Glutamatergic neuron (in vitro differentiated cells): ENCODE data around the gene LRFN4. TPM values are rescaled to one million over a fixed set of nuclear protein-coding genes. Genes with fewer than 3 reads are reported as not detected.
A peak's percentile ranks its signal among the peaks of the same experiment; 100 is the strongest.
"Not testable (repeated sequence)": the region's sequence is repeated elsewhere in the genome, so short reads cannot be mapped to it uniquely, and the experiment has no call there.

Experiments
- DNase-seq: peaks from one replicate; pipeline ENCODE4 v3.0.0; 2022
- H3K27ac Mint-ChIP-seq: one replicate; pipeline ENCODE4 v1.8.0; 2020; ENCODE audit warnings: mild to moderate bottlenecking, mixed read lengths, inconsistent platforms; ENCODE audit not compliant: unreplicated experiment
- H3K27me3 Mint-ChIP-seq: one replicate; pipeline ENCODE4 v1.8.0; 2020; ENCODE audit warnings: mild to moderate bottlenecking, moderate library complexity, mixed read lengths, inconsistent platforms; ENCODE audit not compliant: unreplicated experiment
- H3K36me3 Mint-ChIP-seq: one replicate; pipeline ENCODE4 v1.8.0; 2020; ENCODE audit warnings: mild to moderate bottlenecking, mixed read lengths, inconsistent platforms; ENCODE audit not compliant: unreplicated experiment
- H3K4me1 Mint-ChIP-seq: one replicate; pipeline ENCODE4 v1.8.0; 2020; ENCODE audit warnings: mild to moderate bottlenecking, low read depth, mixed read lengths, inconsistent platforms; ENCODE audit not compliant: unreplicated experiment
- H3K4me3 Mint-ChIP-seq: one replicate; pipeline ENCODE4 v1.8.0; 2020; ENCODE audit warnings: mild to moderate bottlenecking, mixed read lengths, inconsistent platforms; ENCODE audit not compliant: unreplicated experiment
- H3K9me3 Mint-ChIP-seq: one replicate; pipeline ENCODE4 v1.8.0; 2020; ENCODE audit warnings: mild to moderate bottlenecking, moderate library complexity, mixed read lengths, inconsistent platforms; ENCODE audit not compliant: unreplicated experiment
- total RNA-seq: library from RNA; stranded (reverse); fragmentation: NEBNext Ultra II Directional; extraction: Animal tissue kit (Norgen Biotek cat#: 25700); gene quantifications from one replicate; pipeline ENCODE4 v1.2.1, GENCODE V29; 2021; ENCODE audit not compliant: unreplicated experiment
- TF ChIP-seq, protein P1 (sequence below): fragments of 200-600 bp; sonication (generic); IDR thresholded peaks from one replicate; pipeline ENCODE4 v1.5.0; 2021; ENCODE audit not compliant: partially characterized antibody, unreplicated experiment

The LRFN4 gene
- total RNA-seq, 1 donor from 2014 or later, result 67.1 TPM

GRCh38 chr11:66818231-66818955, 38.5 kb upstream of the LRFN4 start:
- TF ChIP-seq, protein P1, sequence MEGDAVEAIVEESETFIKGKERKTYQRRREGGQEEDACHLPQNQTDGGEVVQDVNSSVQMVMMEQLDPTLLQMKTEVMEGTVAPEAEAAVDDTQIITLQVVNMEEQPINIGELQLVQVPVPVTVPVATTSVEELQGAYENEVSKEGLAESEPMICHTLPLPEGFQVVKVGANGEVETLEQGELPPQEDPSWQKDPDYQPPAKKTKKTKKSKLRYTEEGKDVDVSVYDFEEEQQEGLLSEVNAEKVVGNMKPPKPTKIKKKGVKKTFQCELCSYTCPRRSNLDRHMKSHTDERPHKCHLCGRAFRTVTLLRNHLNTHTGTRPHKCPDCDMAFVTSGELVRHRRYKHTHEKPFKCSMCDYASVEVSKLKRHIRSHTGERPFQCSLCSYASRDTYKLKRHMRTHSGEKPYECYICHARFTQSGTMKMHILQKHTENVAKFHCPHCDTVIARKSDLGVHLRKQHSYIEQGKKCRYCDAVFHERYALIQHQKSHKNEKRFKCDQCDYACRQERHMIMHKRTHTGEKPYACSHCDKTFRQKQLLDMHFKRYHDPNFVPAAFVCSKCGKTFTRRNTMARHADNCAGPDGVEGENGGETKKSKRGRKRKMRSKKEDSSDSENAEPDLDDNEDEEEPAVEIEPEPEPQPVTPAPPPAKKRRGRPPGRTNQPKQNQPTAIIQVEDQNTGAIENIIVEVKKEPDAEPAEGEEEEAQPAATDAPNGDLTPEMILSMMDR, result no peak
- Mint-ChIP-seq H3K36me3 (peaks cover 4% of the 10 kb centered on the region), H3K9me3 (no peaks in the 10 kb centered on the region), H3K27me3 (no peaks in the 10 kb centered on the region), H3K4me3 (no peak overlapping the region), H3K4me1 (peaks cover 2% of the 10 kb centered on the region), H3K27ac (no peak overlapping the region)
- no peak for DNase-seq

DNA sequence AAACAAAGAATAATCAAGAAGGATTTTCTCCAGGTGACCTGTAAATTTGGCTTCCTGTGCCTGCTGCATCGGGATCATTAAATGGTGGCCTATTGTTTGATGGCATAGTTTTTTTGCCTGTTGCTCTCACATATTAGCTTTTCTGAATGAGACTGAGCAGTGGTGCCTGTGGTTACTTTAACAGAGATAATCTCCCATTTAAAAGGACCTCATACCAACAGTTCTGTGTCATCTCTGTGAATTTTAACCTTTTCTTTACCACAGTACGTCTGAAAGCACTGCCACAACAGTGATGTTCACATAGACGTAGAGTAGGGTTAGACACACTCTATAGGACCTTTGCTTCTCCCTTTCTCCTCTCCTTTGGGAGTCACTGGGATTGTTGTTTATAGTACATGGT, 36.5 kb upstream of the LRFN4 start:
- Mint-ChIP-seq H3K4me1 (peaks cover 2% of the 10 kb centered on the region), H3K27me3 (no peaks in the 10 kb centered on the region), H3K4me3 (no peak overlapping the region), H3K9me3 (no peaks in the 10 kb centered on the region), H3K36me3 (no peaks in the 10 kb centered on the region), H3K27ac (no peak overlapping the region)
- TF ChIP-seq, protein P1, result no peak
- DNase-seq, result no peak

DNA sequence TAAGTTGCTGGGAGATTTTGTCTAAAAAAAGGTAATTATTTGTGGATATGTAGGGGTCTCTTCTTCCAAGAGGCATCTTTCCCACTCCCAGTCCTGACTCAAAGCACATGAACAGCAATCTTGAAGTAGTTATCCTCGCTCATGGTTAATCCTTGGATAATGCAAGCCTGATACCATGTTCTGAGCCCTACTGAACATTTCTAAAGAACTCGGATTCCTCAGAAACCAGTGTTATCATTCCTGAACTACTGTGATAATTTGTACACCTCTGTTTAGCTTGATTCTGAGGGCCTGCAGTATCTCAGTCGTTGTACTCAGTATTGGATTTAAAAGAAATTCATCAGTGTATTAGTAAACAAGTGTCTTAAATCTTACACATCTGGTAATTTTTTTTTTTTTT, 36.0 kb upstream of the LRFN4 start:
- no peak overlapping the region for H3K4me3 Mint-ChIP-seq
- H3K36me3 Mint-ChIP-seq, result no peaks in the 10 kb centered on the region
- DNase-seq, result no peak
- H3K27ac Mint-ChIP-seq, result no peak overlapping the region
- no peaks in the 10 kb centered on the region for H3K9me3 Mint-ChIP-seq
- H3K27me3 Mint-ChIP-seq, result no peaks in the 10 kb centered on the region
- H3K4me1 Mint-ChIP-seq, result peaks cover 1% of the 10 kb centered on the region
- TF ChIP-seq, protein P1, result no peak

DNA sequence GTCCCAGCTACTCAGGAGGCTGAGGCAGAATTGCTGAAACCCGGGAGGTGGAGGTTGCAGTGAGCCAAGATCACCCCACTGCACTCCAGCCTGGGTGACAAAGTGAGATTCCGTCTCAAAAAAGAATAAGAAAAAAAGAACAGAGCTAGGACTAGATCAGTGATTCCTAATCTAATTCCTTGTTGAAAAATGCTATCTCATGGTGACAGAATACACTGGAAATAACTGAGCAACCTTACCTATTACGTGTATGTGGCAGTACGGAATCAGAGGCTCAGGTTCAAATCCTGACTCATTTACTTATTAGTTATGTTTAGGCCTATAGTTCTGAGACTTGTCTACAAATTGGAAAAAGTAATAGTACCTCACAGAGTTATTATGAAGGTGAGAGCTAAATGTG, 33.2 kb upstream of the LRFN4 start:
- Mint-ChIP-seq H3K27ac (no peak overlapping the region), H3K4me1 (no peaks in the 10 kb centered on the region), H3K4me3 (no peak overlapping the region), H3K36me3 (no peaks in the 10 kb centered on the region), H3K9me3 (no peaks in the 10 kb centered on the region), H3K27me3 (no peaks in the 10 kb centered on the region)
- TF ChIP-seq, protein P1, result no peak
- DNase-seq, result no peak

DNA sequence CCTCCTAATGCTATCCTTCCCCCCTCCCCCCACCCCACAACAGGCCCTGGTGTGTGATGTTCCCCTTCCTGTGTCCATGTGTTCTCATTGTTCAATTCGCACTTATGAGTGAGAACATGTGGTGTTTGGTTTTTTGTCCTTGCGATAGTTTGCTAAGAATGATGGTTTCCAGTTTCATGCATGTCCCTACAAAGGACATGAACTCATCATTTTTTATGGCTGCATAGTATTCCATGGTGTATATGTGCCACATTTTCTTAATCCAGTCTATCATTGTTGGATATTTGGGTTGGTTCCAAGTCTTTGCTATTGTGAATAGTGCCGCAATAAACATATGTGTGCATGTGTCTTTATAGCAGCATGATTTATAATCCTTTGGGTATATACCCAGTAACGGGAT, 32.3 kb upstream of the LRFN4 start:
- H3K27ac Mint-ChIP-seq, H3K4me1 Mint-ChIP-seq, H3K4me3 Mint-ChIP-seq, H3K9me3 Mint-ChIP-seq, H3K27me3 Mint-ChIP-seq, DNase-seq, H3K36me3 Mint-ChIP-seq: not testable (repeated sequence)

DNA sequence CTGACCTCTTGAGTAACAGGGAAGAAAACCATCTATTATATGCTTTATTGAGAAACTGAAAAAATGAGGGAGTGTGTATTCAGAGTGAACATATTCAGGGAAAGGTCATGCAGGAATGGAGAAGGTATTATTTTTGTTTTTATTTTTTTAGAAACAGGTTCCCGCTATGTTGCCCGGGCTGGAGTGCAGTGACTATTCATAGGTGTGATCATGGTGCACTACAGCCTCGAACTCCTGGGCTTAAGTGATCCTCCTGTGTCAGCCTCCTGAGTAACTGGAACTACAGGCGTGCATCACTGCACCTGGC, 22.4 kb upstream of the LRFN4 start:
- TF ChIP-seq, protein P1, result peak; percentile 7
- Mint-ChIP-seq H3K36me3 (no peaks in the 10 kb centered on the region), H3K9me3 (no peaks in the 10 kb centered on the region), H3K27ac (no peak overlapping the region), H3K4me1 (no peaks in the 10 kb centered on the region), H3K4me3 (no peak overlapping the region), H3K27me3 (peaks cover 1% of the 10 kb centered on the region)
- no peak for DNase-seq
